Measurements from ENCODE around the gene SORCS2. TPM values are rescaled to one million over a fixed set of nuclear protein-coding genes. Genes with fewer than 3 reads are reported as not detected.
A peak's percentile ranks its signal among the peaks of the same experiment; 100 is the strongest.

The SORCS2 gene
- total and polyA plus RNA-seq, 2 of the 8 experiments (the other 6 are each of a cell fraction or from before 2014, with no cell fraction given) = 0.36 to 1.8 TPM

GRCh38 chr4:7699825-7700224 lies 507.5 kb downstream of the SORCS2 start:
- Histone ChIP-seq H2BK12ac (ENCODE audit: low read depth, low read length) (no peak overlapping the region), H3K23me2 (ENCODE audit: low read depth, low read length) (peaks cover 4% of the 10 kb centered on the region; the same call in 1 of the 2 replicates), H4K91ac (replicated peaks; ENCODE audit: insufficient read length, low read length) (no peak overlapping the region), H3K36me3 (ENCODE audit: control insufficient read depth in 2 of 4, insufficient read depth in 4 of 4, low read length in 3 of 4) (no peaks in the 10 kb centered on the region), H4K8ac (ENCODE audit: extremely low read depth, insufficient read depth, low read length) (no peak overlapping the region), H3K27me3 (replicated peaks in 1 of 4; ENCODE audit: control insufficient read depth in 3 of 4, extremely low read depth in 1 of 4, insufficient read depth in 3 of 4, low read length in 3 of 4) (no peaks in the 10 kb centered on the region), H3K4me2 (ENCODE audit: insufficient read depth in 1 of 2, low read depth in 2 of 2, low read length in 2 of 2) (no peak overlapping the region), H3K79me1 (ENCODE audit: low read depth, low read length) (no peaks in the 10 kb centered on the region), H2AFZ (ENCODE audit: low read length) (no peak overlapping the region), H3K79me2 (ENCODE audit: control insufficient read depth in 1 of 2, insufficient read depth in 2 of 2, low read length in 2 of 2) (no peaks in the 10 kb centered on the region), H3K27ac (ENCODE audit: low read depth, low read length) (no peak overlapping the region), H2BK15ac (ENCODE audit: low read length) (0 out of 2 replicates have a peak overlapping the region, but pooled peaks have one; percentile 8), H3K14ac (ENCODE audit: insufficient read length) (no peak overlapping the region), H2BK20ac (ENCODE audit: low read length) (no peak overlapping the region), H4K20me1 (replicated peaks in 1 of 2; ENCODE audit: control insufficient read depth in 1 of 2, insufficient read depth in 2 of 2, low read length in 2 of 2) (no peaks in the 10 kb centered on the region), H3K4ac (replicated peaks; ENCODE audit: insufficient read length, low read depth, low read length) (no peak overlapping the region), H3K9ac (replicated peaks in 1 of 4; ENCODE audit: extremely low read depth in 1 of 4, low read depth in 3 of 4, low read length in 3 of 4) (no peak overlapping the region), H3K4me1 (replicated peaks in 1 of 4; ENCODE audit: control insufficient read depth in 3 of 4, insufficient read depth in 4 of 4, low read length in 3 of 4) (peaks cover 0 to 9% (median 6%) of the 10 kb centered on the region in 4 experiments; a peak in 5 of 7 replicates), H4K5ac (ENCODE audit: insufficient read length, low read depth, low read length) (no peak overlapping the region), H3K18ac (ENCODE audit: extremely low read depth, low read length) (no peak overlapping the region), H3K4me3 (ENCODE audit: extremely low read depth in 1 of 4, insufficient read depth in 2 of 4, low read depth in 3 of 4, low read length in 4 of 4) (no peak overlapping the region), H2AK5ac (ENCODE audit: low read depth, low read length) (no peak overlapping the region), H3K56ac (replicated peaks; ENCODE audit: insufficient read length, low read depth, low read length) (no peak overlapping the region), H3K23ac (ENCODE audit: insufficient read length) (no peak overlapping the region), H2BK120ac (replicated peaks; ENCODE audit: low read depth, low read length) (no peak overlapping the region), H2BK5ac (ENCODE audit: low read depth, low read length) (no peak overlapping the region), H3K9me3 (ENCODE audit: insufficient read depth in 2 of 2, low read depth in 1 of 2, low read length in 1 of 2) (no peaks in the 10 kb centered on the region)
- FAIRE-seq = no peak
- no peak for DNase-seq (ENCODE audit: low read depth in 1 of 2, low spot score in 2 of 2)
- 83% methylated on average over 10 of the region's 10 CpGs; no CpG with 5 or more reads in 1 of the 2 experiments for WGBS, 2 experiments (ENCODE audit: extremely low coverage in 1 of 2, insufficient coverage in 1 of 2, insufficient read length in 1 of 2, insufficient replicate concordance in 2 of 2, low coverage in 1 of 2, low lambda C conversion rate in 2 of 2, missing lambda C conversion rate in 1 of 2)
- POLR2A ChIA-PET (ENCODE audit: partially characterized antibody) = no interaction called here
- CTCF ChIA-PET (ENCODE audit: partially characterized antibody) = interaction anchor here (0.6 to 1.1 kb wide), 3 partner anchors 148 to 664 kb away, joined by 3 read pairs; no protein-coding TSS in a partner anchor
- no peak for TF ChIP-seq RFX5 (IDR thresholded peaks at IDR 0.05; ENCODE audit: borderline replicate concordance, low read depth, low read length)
- TF ChIP-seq CTBP2 (IDR thresholded peaks at IDR 0.05; ENCODE audit: borderline replicate concordance, insufficient read depth, insufficient read length, low read length) = no peak
- TF ChIP-seq CTCF (IDR thresholded peaks at IDR 0.05; ENCODE audit: control extremely low read depth in 1 of 3, insufficient read depth in 1 of 3, low read depth in 1 of 3, low read length in 3 of 3) = no peak
- TF ChIP-seq SIN3A (conservative IDR thresholded peaks at IDR 0.05 in 1 of 2, IDR thresholded peaks at IDR 0.05 in 1 of 2; ENCODE audit: low read depth in 1 of 2, low read length in 2 of 2) = no peak
- no peak for TF ChIP-seq EP300 (IDR thresholded peaks at IDR 0.05; ENCODE audit: borderline replicate concordance in 1 of 2, low read depth in 2 of 2, low read length in 2 of 2)
- no peak for TF ChIP-seq SUZ12 (IDR thresholded peaks at IDR 0.05; ENCODE audit: low read length)
- no peak for TF ChIP-seq BACH1 (IDR thresholded peaks at IDR 0.05; ENCODE audit: low read length)
- TF ChIP-seq RNF2 (IDR thresholded peaks at IDR 0.05; ENCODE audit: borderline replicate concordance, low read depth, low read length, missing control alignments, poor library complexity, severe bottlenecking) = no peak
- TF ChIP-seq SP2 (IDR thresholded peaks at IDR 0.05; ENCODE audit: low read length) = no peak
- TF ChIP-seq CHD2 (IDR thresholded peaks at IDR 0.05; ENCODE audit: low read length) = no peak
